ENCODE measurements around the gene KBTBD13.
"Not testable (repeated sequence)": the region's sequence is repeated elsewhere in the genome, so short reads cannot be mapped to it uniquely, and the experiment has no call there.

The KBTBD13 gene

GRCh38 chr15:65084500-65085206 lies 8.1 kb downstream of the KBTBD13 start:
- TF ChIP-seq GATA1 (IDR thresholded peaks at IDR 0.05; ENCODE audit: low read depth, low read length) (no peak), POLR2A (IDR thresholded peaks at IDR 0.05; ENCODE audit: low read length) (no peak)
- no peak for DNase-seq

GRCh38 chr15:65085207-65085753 lies 8.7 kb downstream of the KBTBD13 start:
- no peak for TF ChIP-seq POLR2A (IDR thresholded peaks at IDR 0.05; ENCODE audit: low read length)
- TF ChIP-seq GATA1 (IDR thresholded peaks at IDR 0.05; ENCODE audit: low read depth, low read length), result no peak
- no peak for DNase-seq

- DNase-seq, result peak; percentile 11 to 26
- no peak for TF ChIP-seq POLR2A (IDR thresholded peaks at IDR 0.05; ENCODE audit: low read length)
Measured at GRCh38 chr15:65085990-65086679, 9.6 kb downstream of the KBTBD13 start.

- DNase-seq, result peak; percentile 10 to 19
- TF ChIP-seq GATA1 (IDR thresholded peaks at IDR 0.05; ENCODE audit: low read depth, low read length), result no peak
- no peak for TF ChIP-seq POLR2A (IDR thresholded peaks at IDR 0.05; ENCODE audit: low read length)
Measured at GRCh38 chr15:65086680-65087111, 10.2 kb downstream of the KBTBD13 start.

GRCh38 chr15:65087411-65087810 lies 10.9 kb downstream of the KBTBD13 start:
- no peak for DNase-seq
- TF ChIP-seq GATA1 (IDR thresholded peaks at IDR 0.05; ENCODE audit: low read depth, low read length) (no peak), POLR2A (IDR thresholded peaks at IDR 0.05; ENCODE audit: low read length) (no peak)

GRCh38 chr15:65087873-65088642 lies 11.5 kb downstream of the KBTBD13 start:
- no peak for TF ChIP-seq GATA1 (IDR thresholded peaks at IDR 0.05; ENCODE audit: low read depth, low read length)
- no peak for TF ChIP-seq POLR2A (IDR thresholded peaks at IDR 0.05; ENCODE audit: low read length)
- no peak for DNase-seq

GRCh38 chr15:65088643-65089021 lies 12.1 kb downstream of the KBTBD13 start:
- DNase-seq, result no peak
- TF ChIP-seq POLR2A (IDR thresholded peaks at IDR 0.05; ENCODE audit: low read length) (no peak), GATA1 (IDR thresholded peaks at IDR 0.05; ENCODE audit: low read depth, low read length) (no peak)

- no peak for DNase-seq
- TF ChIP-seq POLR2A (IDR thresholded peaks at IDR 0.05; ENCODE audit: low read length) (no peak), GATA1 (IDR thresholded peaks at IDR 0.05; ENCODE audit: low read depth, low read length) (no peak)
Measured at GRCh38 chr15:65089206-65089824, 12.8 kb downstream of the KBTBD13 start.

GRCh38 chr15:65091946-65092770 lies 15.6 kb downstream of the KBTBD13 start:
- TF ChIP-seq GATA1 (IDR thresholded peaks at IDR 0.05; ENCODE audit: low read depth, low read length), result no peak
- no peak for TF ChIP-seq POLR2A (IDR thresholded peaks at IDR 0.05; ENCODE audit: low read length)
- DNase-seq, result no peak

- TF ChIP-seq GATA1 (IDR thresholded peaks at IDR 0.05; ENCODE audit: low read depth, low read length), result no peak
- TF ChIP-seq POLR2A (IDR thresholded peaks at IDR 0.05; ENCODE audit: low read length), result no peak
- no peak for DNase-seq
Measured at GRCh38 chr15:65092911-65093792, 16.6 kb downstream of the KBTBD13 start.

GRCh38 chr15:65093793-65094170 lies 17.2 kb downstream of the KBTBD13 start:
- DNase-seq, result not testable (repeated sequence)

GRCh38 chr15:65094294-65094995 lies 17.9 kb downstream of the KBTBD13 start:
- DNase-seq, result no peak

More at GRCh38 chr15:65094294-65094995, 17.9 kb downstream of the KBTBD13 start:
- no peak for TF ChIP-seq POLR2A (IDR thresholded peaks at IDR 0.05; ENCODE audit: low read length)
- no peak for TF ChIP-seq GATA1 (IDR thresholded peaks at IDR 0.05; ENCODE audit: low read depth, low read length)
